ENCODE data around the gene CD226. TPM values are rescaled to one million over a fixed set of nuclear protein-coding genes. Genes with fewer than 3 reads are reported as not detected.

Gene CD226
- total RNA-seq, 1 donor from 2014 or later = not detected

- H3K36me3 ChIP-seq (ENCODE audit: control insufficient read depth, insufficient read depth, low read length) = no peaks in the 10 kb centered on the region
- no peaks in the 10 kb centered on the region for H3K27me3 ChIP-seq (ENCODE audit: control insufficient read depth, insufficient read depth, low read length)
- no peak overlapping the region for H3K4me3 ChIP-seq (ENCODE audit: low read depth, low read length)
These were observed 139.3 kb downstream of the CD226 start for GRCh38 chr18:69808399-69808798.

GRCh38 chr18:69804776-69805501 lies 142.7 kb downstream of the CD226 start:
- no peak for TF ChIP-seq CTCF (IDR thresholded peaks at IDR 0.05; ENCODE audit: insufficient read depth, low read length, poor library complexity, severe bottlenecking)
- no peaks in the 10 kb centered on the region for H3K27me3 ChIP-seq (ENCODE audit: control insufficient read depth, insufficient read depth, low read length)

More at GRCh38 chr18:69808399-69808798, 139.3 kb downstream of the CD226 start:
- no peak for TF ChIP-seq CTCF (IDR thresholded peaks at IDR 0.05; ENCODE audit: insufficient read depth, low read length, poor library complexity, severe bottlenecking)
- DNase-seq (ENCODE audit: low read depth) = no peak

More at GRCh38 chr18:69804776-69805501, 142.7 kb downstream of the CD226 start:
- Histone ChIP-seq H3K36me3 (ENCODE audit: control insufficient read depth, insufficient read depth, low read length) (no peaks in the 10 kb centered on the region), H3K4me3 (ENCODE audit: low read depth, low read length) (no peak overlapping the region)
- DNase-seq (ENCODE audit: low read depth) = no peak

Data from kidney epithelial cell (primary cell).